Mucosa of gallbladder (tissue), 1 donor: ENCODE results near the gene PIM3. TPM values are rescaled to one million over a fixed set of nuclear protein-coding genes. Genes with fewer than 3 reads are reported as not detected.

Source experiments
- DNase-seq: peaks from one replicate; pipeline ENCODE4 v3.0.0-alpha.2; 2020; ENCODE audit warnings: low spot score
- total RNA-seq: library from RNA; stranded (reverse); gene quantifications from one replicate; pipeline ENCODE4 v1.2.1, GENCODE V29; 2021
- donor health status: DM: no; HTN: no; CAD: no.

Gene PIM3
- total RNA-seq, 1 donor from 2014 or later = 63.2 TPM

GRCh38 chr22:49928185-49928495 lies 32.4 kb upstream of the PIM3 start:
- DNase-seq = no peak

- DNase-seq = no peak
These were observed 31.9 kb upstream of the PIM3 start for GRCh38 chr22:49928555-49929210.

- DNase-seq = no peak
These were observed 31.2 kb upstream of the PIM3 start for GRCh38 chr22:49929211-49929979.

- no peak for DNase-seq
These were observed 30.5 kb upstream of the PIM3 start for GRCh38 chr22:49929994-49930575.

- DNase-seq = peak; percentile 86
These were observed 29.8 kb upstream of the PIM3 start for GRCh38 chr22:49930596-49931412.

DNA sequence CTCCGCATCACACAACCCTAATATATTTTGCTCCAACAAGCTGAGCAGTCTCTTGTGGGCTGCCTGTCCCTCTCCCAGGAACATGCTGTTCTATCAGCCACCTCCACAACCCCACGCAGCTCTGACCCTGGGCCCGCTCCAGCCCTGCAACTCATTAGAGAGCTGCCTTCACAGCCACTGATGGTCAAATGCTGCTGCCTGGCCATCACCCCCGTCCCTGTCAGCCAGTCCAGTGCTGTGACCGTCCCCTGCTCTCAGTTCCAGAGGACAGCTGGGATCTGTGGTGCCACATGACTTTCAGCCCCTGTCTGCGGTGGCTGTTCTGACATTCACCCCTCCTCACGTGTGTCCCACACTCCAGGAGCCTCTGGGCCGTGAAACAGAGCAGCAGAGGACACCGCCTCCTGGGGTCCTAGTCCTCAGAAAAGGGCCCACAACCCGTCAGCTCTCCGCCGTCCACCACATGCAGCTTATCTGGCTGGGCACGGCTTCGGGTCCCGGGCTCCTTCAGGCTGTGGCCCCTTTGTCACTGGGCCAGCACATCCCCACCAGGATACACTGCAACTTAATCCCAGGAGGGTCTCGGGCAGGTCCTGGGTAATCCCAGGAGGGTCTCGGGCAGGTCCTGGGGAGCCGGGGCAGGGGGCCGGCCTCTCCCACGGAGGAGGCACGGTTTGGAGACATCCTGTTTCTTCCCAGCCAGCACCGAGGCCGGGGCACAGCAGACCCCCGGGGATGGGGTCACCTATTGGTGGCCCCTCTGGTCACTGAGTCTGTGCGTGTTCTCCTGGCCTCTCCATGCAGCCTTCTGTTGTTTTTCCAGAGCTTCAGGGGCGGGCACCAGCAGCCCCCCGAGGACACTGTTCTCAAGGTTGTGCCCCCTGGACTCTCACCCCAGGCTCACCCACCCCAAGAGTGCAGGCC lies 27.1 kb upstream of the PIM3 start:
- no peak for DNase-seq

DNA sequence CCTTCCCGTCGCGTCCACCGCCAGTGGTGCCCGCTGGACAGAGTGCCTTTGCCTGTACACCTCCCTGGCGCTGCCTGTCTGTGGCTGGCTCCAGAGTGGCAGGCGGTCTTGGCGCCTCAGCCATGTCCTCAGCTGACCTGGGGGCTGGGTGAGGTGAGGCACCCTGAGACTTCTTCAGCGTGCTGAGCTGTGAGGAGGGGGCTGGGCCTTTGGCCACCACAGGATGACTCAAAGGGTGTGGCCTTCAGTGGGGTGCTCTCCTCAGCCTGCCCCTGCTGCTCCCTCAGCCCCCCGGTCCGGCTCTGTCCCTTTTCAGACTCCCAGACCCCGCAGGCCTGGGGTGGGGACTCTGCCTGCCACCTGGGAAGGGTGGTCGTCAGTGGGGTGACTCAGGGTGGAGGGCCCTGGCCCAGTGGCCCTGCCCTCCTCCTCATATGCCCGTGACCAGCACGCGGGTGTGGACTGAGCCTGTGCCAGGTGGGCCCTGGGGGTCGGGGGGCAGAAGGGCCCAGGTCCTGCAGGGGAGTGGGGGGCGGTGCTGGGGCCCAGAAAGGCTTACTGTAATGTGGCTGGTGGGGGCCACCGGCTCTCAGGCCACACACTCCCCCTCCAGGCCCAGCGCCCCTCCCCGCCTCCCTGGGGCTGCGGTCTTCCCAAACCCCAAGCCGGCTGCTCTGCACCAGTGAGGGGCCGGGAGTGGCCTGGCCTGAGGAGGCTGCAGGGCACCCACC lies 26.2 kb upstream of the PIM3 start:
- DNase-seq = no peak

DNA sequence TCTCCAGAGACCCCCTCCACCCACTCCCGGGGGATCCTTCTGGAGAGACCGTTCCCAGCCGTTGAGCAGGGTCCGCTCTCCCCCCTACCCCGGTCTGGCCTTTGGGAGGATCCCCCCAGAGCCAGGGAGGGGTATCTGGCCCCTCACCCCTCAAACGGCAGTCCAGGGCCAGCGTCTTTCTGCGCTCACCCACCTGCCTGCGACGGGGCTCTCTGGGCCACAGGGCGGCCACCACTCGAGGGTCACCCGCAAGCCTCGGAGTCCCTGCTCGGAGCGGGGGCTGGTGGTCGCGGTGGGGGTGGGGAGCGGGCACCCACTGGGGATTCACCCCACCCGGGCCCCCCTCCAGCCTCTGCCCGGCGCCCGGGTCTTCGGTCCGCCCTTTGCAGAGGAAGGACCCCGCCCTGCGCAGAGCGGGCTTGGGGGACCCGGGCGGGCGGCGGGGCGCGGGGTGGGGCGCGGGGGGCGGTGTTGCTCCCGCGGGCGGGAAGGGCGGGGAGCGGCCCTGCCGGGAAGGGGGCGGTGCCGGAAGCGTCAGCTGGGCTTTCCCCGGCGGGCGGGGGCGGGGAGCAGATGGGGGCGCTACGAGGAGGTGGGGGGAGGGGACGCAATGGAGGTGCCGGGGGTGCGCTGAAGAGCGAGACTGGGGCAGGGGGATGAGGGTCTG lies 25.5 kb upstream of the PIM3 start:
- DNase-seq = peak; percentile 61

- no peak for DNase-seq
These were observed 25.0 kb upstream of the PIM3 start for GRCh38 chr22:49935561-49935960.

DNA sequence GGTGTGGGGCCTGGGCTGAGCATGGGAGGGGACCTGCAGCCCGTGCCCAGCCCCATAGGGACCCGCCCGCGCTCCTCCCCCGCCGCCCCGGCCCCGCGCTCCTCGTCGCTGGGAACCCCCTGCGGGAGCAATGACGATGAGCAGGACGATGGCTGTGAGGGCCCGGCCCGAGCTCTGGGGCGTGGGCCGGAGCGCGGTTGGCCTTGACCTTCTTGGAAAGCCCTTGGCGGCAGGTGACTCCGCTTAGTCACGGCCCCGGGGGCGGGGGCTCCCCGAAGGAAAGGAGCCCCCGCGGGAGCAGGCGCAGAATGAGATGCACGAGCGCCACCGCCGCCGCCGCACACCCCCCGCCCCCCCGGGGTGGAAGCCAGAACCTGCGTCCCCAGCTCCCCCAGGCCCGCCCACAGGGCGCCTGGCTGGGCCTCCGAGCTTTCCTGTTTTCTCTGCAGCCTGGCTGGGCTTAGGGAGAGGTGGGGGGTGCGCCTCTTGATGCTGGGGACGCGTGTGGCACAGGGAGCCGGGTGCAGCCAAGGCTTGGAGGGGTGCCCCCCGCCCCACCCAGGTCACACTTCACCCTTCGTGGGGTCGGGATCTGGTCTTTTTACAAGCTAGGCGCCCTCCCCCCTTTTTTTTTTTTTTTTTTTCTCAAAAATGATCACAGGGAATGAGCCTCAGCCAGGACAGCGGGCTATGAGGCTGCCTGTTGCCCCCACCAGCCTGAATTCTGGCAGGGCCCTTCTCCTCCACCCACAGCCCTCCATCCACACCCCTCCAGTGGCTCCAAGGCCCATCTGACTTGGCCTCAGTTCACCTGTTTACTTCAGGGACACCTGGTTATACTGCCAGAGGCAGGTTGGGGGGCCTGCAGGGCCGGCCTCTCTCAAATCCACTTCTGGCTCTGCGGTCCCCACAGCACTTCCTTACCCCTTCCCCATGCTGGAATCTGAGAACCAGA lies 24.3 kb upstream of the PIM3 start:
- peak; percentile 79 for DNase-seq

DNA sequence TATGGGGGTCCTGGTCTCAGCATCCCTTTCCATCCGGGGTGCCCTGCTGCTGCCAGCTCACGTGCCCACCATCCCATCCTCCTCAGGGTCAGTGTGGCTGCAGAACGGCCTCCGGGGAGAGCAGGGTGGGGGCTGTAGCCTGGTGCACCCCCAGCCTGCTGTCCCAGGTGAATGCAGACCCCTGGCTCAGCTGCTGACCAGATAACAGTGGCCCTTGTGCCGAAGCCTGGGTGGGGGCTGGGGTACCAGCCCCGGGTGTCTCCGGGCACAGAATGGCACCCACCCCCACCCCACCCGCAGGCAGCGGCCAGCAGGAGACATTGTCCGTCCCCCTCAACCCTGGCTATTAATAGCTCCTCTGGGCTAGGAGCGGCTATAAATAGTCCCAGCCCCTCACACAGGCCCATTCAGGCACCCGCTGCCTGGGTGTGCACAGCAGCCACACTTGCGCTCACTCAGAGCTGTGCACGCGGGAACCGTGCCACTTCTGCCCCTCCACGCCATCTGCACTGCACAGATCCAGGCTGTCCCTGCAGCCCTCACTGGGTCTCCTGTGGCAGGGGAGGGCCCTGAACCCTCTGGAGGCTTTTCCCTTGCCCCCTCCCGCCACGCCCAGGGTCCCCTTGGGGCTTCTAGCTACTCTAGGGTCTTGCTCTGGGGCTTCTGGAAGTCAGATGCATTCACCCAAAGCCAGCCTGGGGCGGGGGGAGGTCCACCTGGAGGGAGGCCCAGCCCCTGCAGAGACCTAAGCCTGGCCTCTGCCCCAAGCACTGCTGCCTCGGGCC lies 23.4 kb upstream of the PIM3 start:
- no peak for DNase-seq

DNA sequence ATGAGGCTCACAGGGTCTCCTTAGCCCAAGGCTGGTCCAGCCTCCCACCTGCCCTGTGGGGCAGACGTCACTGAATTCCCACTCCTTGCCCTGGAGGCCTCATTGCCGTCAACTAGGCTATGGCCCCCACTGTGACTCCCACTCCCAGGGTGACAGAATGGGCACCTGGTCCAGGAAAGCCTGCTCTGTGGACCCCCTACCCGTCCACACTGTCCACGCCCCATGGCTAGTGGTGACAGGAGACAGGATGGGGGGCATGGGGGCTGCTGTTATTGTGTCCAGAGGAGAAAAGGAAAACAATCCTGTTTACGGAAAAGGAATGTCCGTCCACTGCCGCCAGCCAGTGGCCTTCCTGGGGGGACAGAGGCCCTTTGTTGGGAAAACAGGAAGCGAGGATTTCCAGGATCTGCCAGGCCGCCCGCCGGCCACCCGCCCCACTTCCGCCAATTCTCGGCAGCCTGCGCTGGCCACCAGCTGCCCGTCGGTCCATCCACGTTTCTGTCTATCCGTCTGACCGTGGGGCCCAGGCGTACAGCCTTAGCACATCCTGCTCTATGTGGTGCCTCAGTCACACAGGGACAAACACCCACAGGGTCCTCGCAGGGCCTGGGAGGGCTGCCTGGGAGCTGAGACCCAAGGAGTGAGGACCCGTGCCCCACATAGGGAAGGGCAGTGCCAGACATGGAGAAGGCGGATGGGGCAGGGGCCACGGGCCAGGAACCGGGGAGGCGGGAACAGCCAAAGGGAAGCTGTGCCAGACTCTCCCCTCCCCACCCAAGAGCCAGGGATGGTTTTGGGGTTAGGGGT lies 22.6 kb upstream of the PIM3 start:
- no peak for DNase-seq

GRCh38 chr22:49938565-49939136 lies 21.9 kb upstream of the PIM3 start:
- DNase-seq = no peak

GRCh38 chr22:49941507-49942316 lies 18.9 kb upstream of the PIM3 start:
- no peak for DNase-seq

DNA sequence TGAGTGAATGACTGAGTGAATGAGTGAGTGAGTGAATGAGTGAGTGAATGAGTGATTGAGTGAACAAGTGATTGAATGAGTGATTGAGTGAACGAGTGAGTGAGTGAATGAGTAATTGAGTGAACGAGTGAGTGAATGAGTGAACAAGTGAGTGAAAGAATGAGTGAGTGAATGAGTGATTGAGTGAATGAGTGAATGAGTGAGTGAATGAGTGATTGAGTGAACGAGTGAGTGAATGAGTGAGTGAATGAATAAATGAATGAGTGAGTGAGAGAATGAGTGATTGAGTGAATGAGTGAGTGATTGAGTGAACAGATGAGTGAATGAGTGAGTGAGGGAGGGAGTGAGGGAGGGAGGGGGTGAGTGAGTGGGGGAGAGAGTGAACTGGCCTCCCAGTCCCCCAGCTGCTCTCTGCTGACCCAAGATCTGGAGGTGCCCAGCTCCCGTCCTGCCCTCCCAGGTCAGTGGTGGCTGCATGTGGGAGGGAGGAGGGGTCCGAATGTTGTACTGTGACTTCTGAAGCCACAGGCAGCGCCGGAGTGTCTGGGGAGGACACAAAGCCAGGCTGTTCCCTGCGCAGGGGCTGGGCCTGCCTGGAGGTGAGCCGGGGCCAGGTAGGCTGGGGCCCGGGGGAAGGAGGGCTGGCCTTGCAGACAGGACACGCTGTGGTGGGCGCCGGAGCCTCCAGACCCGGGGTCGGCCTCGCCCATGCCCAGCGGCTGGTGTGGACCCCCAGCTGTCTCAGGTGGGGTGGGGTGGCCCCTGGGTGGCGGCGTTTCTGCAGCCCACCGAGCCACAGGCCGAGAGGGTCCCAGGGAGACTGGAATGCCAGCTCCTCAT lies 17.8 kb upstream of the PIM3 start:
- DNase-seq = no peak
